Hepatocyte (in vitro differentiated cells): ENCODE measurements around the gene ZNF423. TPM values are rescaled to one million over a fixed set of nuclear protein-coding genes. Genes with fewer than 3 reads are reported as not detected.
A peak's percentile ranks its signal among the peaks of the same experiment; 100 is the strongest.

Experiments used
- DNase-seq: peaks from one replicate; pipeline ENCODE4 v3.0.0-alpha.2; 2016; ENCODE audit warnings: low spot score
- H2AFZ ChIP-seq: fragments of 200-600 bp; sonication (generic); 2 replicates; pipeline ENCODE4 v1.6.0; 2016; ENCODE audit warnings: antibody characterized with exemption, mild to moderate bottlenecking
- H3K27ac ChIP-seq: fragments of 200-600 bp; sonication (generic); 2 replicates; pipeline ENCODE4 v1.5.1; 2016; ENCODE audit warnings: mild to moderate bottlenecking
- H3K27me3 ChIP-seq: fragments of 200-600 bp; sonication (generic); 2 replicates; pipeline ENCODE4 v1.6.1; 2016
- H3K36me3 ChIP-seq: fragments of 200-600 bp; sonication (generic); replicated peaks from 2 replicates; pipeline ENCODE4 v1.5.1; 2016; ENCODE audit warnings: low read depth; ENCODE audit not compliant: insufficient read depth
- H3K4me1 ChIP-seq: fragments of 200-600 bp; sonication (generic); 2 replicates; pipeline ENCODE4 v1.5.1; 2016; ENCODE audit warnings: mild to moderate bottlenecking, moderate library complexity; ENCODE audit not compliant: insufficient read depth
- H3K4me2 ChIP-seq: fragments of 200-600 bp; sonication (generic); 2 replicates; pipeline ENCODE4 v1.6.0; 2016
- H3K4me3 ChIP-seq: fragments of 200-600 bp; sonication (generic); 2 replicates; pipeline ENCODE4 v1.5.1; 2016; ENCODE audit warnings: mild to moderate bottlenecking
- H3K79me2 ChIP-seq: fragments of 200-600 bp; sonication (generic); 2 replicates; pipeline ENCODE4 v1.6.0; 2017; ENCODE audit warnings: mild to moderate bottlenecking
- H3K9me2 ChIP-seq: fragments of 200-600 bp; sonication (generic); replicated peaks from 2 replicates; pipeline ENCODE4 v1.6.0; 2017; ENCODE audit warnings: mild to moderate bottlenecking; ENCODE audit not compliant: insufficient read depth
- H3K9me3 ChIP-seq: fragments of 200-600 bp; sonication (generic); 2 replicates; pipeline ENCODE4 v1.5.1; 2016; ENCODE audit warnings: low read depth, mild to moderate bottlenecking
- H4K20me1 ChIP-seq: fragments of 200-600 bp; sonication (generic); 2 replicates; pipeline ENCODE4 v1.6.0; 2016; ENCODE audit warnings: mild to moderate bottlenecking; ENCODE audit not compliant: insufficient read depth, poor library complexity, severe bottlenecking
- CTCF ChIP-seq: fragments of 200-600 bp; sonication (generic); IDR thresholded peaks from 2 replicates; pipeline ENCODE4 v1.5.1; 2016; ENCODE audit warnings: antibody characterized with exemption, mild to moderate bottlenecking; ENCODE audit not compliant: poor library complexity
- EZH2 ChIP-seq: fragments of 200-600 bp; sonication (generic); IDR thresholded peaks from 2 replicates; pipeline ENCODE4 v1.6.1; 2016; ENCODE audit warnings: antibody characterized with exemption, mild to moderate bottlenecking, borderline replicate concordance
- EZH2phosphoT487 ChIP-seq: fragments of 200-600 bp; sonication (generic); IDR thresholded peaks from one replicate; pipeline ENCODE4 v1.6.1; 2018; ENCODE audit warnings: antibody characterized with exemption, mild to moderate bottlenecking, low read depth, moderate library complexity; ENCODE audit not compliant: unreplicated experiment, severe bottlenecking
- WGBS: methylation state at CpG from one replicate; pipeline ENCODE4 v1.1.6; 2016; ENCODE audit warnings: low lambda C conversion rate; ENCODE audit errors: missing lambda C conversion rate; 5-methylcytosine and 5-hydroxymethylcytosine counted together
- polyA plus RNA-seq: library from polyadenylated mRNA; unstranded; fragments of >200 nt; fragmentation: Nextera tagmentation; extraction: Ambion mirVana; gene quantifications from 2 replicates; pipeline ENCODE4 v1.2.1, GENCODE V29; 2016
- total RNA-seq: library from RNA; depleted of rRNA; stranded (reverse); fragments of >200 nt; gene quantifications from 2 replicates; pipeline ENCODE4 v1.2.3, GENCODE V29; 2014

Gene ZNF423
- total and polyA plus RNA-seq, 2 experiments from 2014 or later, result 9.6 to 11.8 TPM

GRCh38 chr16:49598383-49599170 is 257.3 kb downstream of the ZNF423 start:
- H3K36me3 ChIP-seq, result no peaks in the 10 kb centered on the region
- no peak overlapping the region for H3K27ac ChIP-seq
- peaks cover 2% of the 10 kb centered on the region for H3K79me2 ChIP-seq
- no peak for DNase-seq
- no peaks in the 10 kb centered on the region for H4K20me1 ChIP-seq
- no peak overlapping the region for H3K4me3 ChIP-seq
- H3K9me2 ChIP-seq, result no peaks in the 10 kb centered on the region
- TF ChIP-seq EZH2, result no peak
- no peak for TF ChIP-seq EZH2phosphoT487
- no peak for TF ChIP-seq CTCF
- peaks cover 33% of the 10 kb centered on the region for H3K4me1 ChIP-seq
- no peaks in the 10 kb centered on the region for H3K9me3 ChIP-seq
- H3K4me2 ChIP-seq, result no peak overlapping the region
- H3K27me3 ChIP-seq, result no peaks in the 10 kb centered on the region
- H2AFZ ChIP-seq, result no peak overlapping the region
- 83% methylated on average over 8 of the region's 8 CpGs for WGBS

GRCh38 chr16:49597796-49598195 is 258.1 kb downstream of the ZNF423 start:
- Histone ChIP-seq H3K9me2 (no peaks in the 10 kb centered on the region), H3K36me3 (no peaks in the 10 kb centered on the region), H3K4me2 (no peak overlapping the region), H3K79me2 (peaks cover 4% of the 10 kb centered on the region), H3K4me1 (peaks cover 33% of the 10 kb centered on the region), H3K4me3 (no peak overlapping the region), H3K9me3 (no peaks in the 10 kb centered on the region), H3K27me3 (no peaks in the 10 kb centered on the region), H2AFZ (no peak overlapping the region), H4K20me1 (no peaks in the 10 kb centered on the region), H3K27ac (no peak overlapping the region)
- 77% methylated on average over 2 of the region's 2 CpGs for WGBS
- TF ChIP-seq CTCF (no peak), EZH2phosphoT487 (no peak), EZH2 (no peak)
- no peak for DNase-seq

- 70% methylated on average over 10 of the region's 10 CpGs for WGBS
- H3K27me3 ChIP-seq, result no peaks in the 10 kb centered on the region
- TF ChIP-seq EZH2 (no peak), EZH2phosphoT487 (no peak), CTCF (no peak)
- no peaks in the 10 kb centered on the region for H3K9me2 ChIP-seq
- H3K79me2 ChIP-seq, result peaks cover 4% of the 10 kb centered on the region
- no peaks in the 10 kb centered on the region for H3K36me3 ChIP-seq
- H2AFZ ChIP-seq, result no peak overlapping the region
- no peak overlapping the region for H3K4me3 ChIP-seq
- peaks cover 33% of the 10 kb centered on the region for H3K4me1 ChIP-seq
- H3K9me3 ChIP-seq, result no peaks in the 10 kb centered on the region
- DNase-seq, result no peak
- peak overlapping the region; percentile 61 for H3K4me2 ChIP-seq
- H4K20me1 ChIP-seq, result no peaks in the 10 kb centered on the region
- peak overlapping the region; percentile 61 for H3K27ac ChIP-seq
Measured at GRCh38 chr16:49596648-49597291, 259.1 kb downstream of the ZNF423 start.
